HG03457 (cell line): ENCODE measurements around the gene TTLL7.

Source experiments
- ATAC-seq: cut with Tn5 transposase; IDR thresholded peaks from one replicate; pipeline ENCODE4 v1.9.1; 2021; ENCODE audit warnings: moderate number of reproducible peaks; ENCODE audit not compliant: unreplicated experiment

The TTLL7 gene

DNA sequence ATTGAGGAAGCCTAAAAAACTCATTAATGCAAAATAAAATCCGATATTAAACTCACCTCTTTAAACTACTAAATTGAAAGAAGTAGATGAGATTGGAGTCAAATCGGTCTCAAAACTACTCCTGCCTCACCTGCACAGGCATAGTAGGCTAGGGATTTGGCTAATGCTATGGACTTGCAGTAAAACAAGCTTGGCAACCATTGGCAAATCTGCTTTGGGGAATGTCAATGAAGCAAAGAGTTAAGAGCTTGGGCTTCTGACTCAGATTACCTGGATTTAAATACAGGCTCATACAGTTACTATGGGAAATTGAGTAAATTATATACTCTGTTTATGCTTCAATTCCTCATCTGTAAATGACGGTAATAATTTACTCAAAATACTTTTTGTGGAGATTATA lies 111.4 kb downstream of the TTLL7 start:
- ATAC-seq = no peak

DNA sequence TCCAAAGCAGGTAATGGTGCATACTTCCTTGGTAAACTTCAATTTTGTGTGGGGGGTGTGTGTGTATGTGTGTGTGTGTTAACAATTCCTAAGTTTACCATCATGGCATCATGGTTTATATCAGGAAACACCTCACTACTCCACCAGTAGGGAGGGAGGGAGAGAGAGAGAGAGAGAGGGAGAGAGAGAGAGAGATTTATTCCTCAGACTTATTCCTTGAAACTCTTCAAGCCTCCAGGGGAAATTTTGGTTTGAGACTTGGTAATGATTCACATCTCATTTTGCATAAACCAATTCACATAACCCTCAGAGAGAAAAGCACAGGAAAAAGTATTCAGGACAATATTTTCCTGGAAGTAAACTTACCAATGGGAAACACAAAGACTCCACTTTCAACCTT lies 115.0 kb downstream of the TTLL7 start:
- no peak for ATAC-seq

- ATAC-seq = no peak
Measured at GRCh38 chr1:83882906-83883305, 116.0 kb downstream of the TTLL7 start.

GRCh38 chr1:83872515-83872914 lies 126.4 kb downstream of the TTLL7 start:
- ATAC-seq = no peak

- no peak for ATAC-seq
Measured at GRCh38 chr1:83864991-83865390, 133.9 kb downstream of the TTLL7 start.

DNA sequence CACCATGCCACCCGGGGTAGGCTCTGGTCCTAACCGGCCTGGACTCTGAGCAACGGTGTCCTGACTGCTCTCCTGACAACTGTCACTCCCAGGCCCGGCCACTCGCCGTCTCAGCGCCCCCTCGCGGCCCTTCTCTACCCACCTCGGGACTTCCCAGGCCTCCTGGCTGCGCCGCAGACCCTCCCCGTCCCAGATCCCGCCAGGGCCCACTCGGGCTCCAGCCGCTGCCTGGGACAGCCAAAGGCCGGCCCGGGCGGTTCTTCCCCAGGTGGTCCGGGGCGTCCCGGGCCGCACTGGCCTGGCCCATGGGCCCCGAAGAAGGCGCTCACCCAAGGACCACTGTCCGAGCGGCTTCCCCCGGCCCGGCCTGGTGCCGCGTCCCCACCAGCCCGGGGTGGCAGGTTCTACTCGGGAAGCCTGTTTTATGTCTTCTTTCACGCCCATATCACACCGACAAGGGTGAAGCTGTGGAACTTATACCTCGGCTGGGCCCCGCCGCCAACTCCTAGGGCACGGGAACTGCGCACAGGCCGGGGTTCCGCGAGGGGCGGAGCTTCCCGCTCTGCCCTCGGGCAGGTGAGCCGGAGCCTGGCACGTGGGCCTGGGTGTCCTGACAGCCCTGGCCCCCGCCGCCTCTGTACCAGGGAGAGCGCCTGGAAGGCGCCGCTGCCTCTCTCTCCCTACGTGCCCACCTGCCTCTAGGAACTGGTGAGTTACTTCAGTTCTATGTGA lies 138.3 kb downstream of the TTLL7 start:
- ATAC-seq = peak; percentile 92

- ATAC-seq = no peak
Measured at GRCh38 chr1:83857716-83858115, 141.2 kb downstream of the TTLL7 start.

- no peak for ATAC-seq
Measured at GRCh38 chr1:83857103-83857502, 141.8 kb downstream of the TTLL7 start.

GRCh38 chr1:83856381-83856780 lies 142.6 kb downstream of the TTLL7 start:
- no peak for ATAC-seq

DNA sequence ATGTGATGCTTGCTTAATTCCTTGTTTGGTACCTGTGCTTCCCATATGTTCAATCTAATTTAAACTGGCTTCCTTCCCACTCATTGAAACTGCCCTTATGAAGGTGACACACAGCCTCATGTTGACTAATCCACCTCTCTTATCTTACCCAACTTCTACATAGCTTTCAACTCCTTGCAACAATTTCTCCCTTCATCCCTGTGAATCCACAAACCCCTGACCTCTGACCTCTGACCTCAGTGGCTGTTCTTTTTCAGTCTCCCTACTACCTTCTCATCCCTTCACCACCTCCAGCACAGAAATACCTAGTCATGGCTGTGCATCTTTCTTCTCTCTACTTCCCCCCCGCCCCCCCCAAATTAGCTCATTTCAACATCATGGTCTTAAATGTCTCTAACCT lies 144.5 kb downstream of the TTLL7 start:
- ATAC-seq = no peak

DNA sequence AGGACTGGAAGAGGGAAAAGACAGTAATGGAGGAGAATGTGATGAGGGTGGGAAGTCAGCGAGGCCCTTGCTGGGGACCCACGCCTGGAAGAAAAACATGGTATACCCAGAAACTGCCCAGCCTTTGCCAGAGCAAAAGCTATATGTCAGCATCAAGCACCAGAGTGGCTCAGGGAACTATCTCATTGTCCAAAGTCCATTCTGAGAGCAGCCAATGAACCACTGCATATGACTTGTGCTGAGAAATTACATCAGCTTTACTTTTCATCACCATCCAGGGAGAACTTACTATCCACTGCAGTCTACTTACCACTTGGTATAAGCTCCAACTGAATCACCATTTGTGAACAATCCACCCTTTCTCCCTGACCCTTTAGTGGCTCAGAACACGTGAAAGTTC lies 148.1 kb downstream of the TTLL7 start:
- ATAC-seq = no peak

- no peak for ATAC-seq
Measured at GRCh38 chr1:83849191-83850061, 149.5 kb downstream of the TTLL7 start.

GRCh38 chr1:83846138-83846537 lies 152.8 kb downstream of the TTLL7 start:
- no peak for ATAC-seq

GRCh38 chr1:83845437-83846071 lies 153.4 kb downstream of the TTLL7 start:
- no peak for ATAC-seq

GRCh38 chr1:83844546-83844945 lies 154.4 kb downstream of the TTLL7 start:
- no peak for ATAC-seq

- ATAC-seq = no peak
Measured at GRCh38 chr1:83839566-83840173, 159.3 kb downstream of the TTLL7 start.

DNA sequence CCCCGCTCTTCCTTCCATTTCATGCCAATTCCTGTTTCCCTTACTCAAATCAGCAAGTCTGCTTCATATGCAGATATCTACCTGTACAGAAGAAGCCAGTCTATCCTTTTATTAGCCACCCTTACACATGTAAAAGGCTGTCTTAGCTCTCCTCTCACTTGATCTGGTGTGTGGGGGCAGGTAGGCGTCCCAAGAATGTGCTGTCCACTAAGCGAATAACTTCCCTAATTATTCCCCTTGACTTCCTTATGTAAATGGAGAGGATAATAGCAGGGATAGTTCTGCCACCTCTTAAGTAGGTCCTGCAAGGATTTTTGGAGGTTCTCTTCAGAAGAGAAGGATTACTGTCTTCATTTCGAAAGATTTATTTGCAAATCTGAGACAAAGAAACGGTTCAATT lies 160.4 kb downstream of the TTLL7 start:
- ATAC-seq = no peak

DNA sequence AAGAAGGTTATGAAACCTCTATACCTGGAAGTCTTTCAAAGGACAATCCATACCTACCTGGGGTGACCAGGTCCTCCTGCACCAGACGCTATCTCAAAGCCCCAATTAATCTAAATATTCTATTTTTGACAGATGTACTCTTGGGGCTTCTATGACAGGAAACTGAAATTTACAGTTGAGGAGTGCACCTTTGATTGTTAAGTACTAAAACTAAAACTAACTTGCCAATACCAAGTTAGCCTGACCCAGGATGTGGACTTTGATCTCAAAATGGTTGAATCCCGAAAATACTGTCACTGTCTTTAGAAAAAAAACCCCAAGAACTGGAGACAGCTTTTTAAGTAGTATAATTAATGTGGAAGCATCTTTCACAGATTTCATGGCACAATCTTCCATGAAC lies 162.4 kb downstream of the TTLL7 start:
- ATAC-seq = no peak

DNA sequence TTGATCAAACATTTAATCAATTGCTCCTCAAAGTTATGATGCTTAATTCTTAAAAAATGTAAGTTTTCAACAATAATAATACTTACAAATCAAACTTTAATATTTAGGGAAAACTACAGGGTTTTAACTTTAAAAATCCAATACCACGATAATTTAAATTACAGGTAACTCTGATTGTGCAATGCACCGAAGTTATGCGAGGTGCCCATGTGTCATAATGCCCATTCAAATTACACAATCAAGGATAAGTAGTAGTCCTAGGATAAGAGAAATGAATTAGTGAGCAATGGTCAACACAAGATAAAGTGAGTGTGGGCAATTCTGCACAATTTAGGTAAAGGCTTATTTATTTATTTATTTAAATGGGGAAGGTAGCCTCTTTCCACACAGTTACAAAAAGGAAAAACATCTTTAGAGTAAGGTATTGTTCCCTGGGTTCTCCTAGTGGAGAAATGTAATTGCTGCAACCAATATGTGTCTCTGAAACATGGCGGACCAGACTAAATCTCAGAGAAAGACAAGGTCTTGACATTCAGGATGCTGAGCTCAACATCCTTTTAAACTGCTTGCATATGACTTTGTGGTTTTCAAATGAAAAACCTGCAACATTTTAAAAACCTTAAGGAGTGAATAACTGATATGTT lies 164.2 kb downstream of the TTLL7 start:
- ATAC-seq = no peak

DNA sequence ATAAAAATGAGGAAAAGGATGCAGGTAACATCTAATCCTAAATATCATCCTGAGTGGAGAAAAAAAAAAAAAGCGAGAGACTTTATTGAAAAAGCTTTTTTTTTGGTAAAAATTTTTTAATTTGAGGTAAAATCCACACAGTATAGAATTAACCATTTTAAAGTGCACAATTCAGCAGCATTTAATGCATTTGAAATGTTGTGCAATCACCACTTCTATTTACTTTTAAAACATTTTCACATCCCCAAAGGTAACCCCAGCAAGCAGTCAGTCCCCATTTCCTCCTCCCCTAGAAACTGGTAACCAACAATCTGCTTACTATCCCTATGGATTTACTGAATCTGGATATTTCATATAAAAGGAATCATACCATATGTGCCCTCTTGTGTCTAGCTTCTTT lies 166.7 kb downstream of the TTLL7 start:
- no peak for ATAC-seq

DNA sequence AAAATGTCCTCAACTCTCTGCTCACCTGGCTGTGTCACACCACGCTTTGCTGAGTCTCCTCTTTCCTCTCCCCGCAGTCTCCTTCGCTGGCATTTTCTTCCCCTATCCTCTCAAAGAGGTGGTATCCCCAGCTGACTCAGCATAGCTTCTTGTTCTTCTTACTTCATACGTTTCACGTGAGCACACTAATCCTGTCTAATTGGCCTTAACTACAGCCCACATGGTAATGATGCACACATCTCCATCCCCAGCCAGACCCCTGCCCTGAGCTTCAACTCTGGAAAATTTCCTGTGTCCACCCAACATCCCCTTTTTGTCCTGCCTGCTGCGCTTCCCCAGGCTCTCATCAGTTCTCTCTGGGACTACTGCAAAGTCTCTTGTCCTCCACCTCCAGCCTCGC lies 169.8 kb downstream of the TTLL7 start:
- no peak for ATAC-seq
